ENCODE data around the gene SHMT1.
A peak's percentile ranks its signal among the peaks of the same experiment; 100 is the strongest.
"Not testable (repeated sequence)": the region's sequence is repeated elsewhere in the genome, so short reads cannot be mapped to it uniquely, and the experiment has no call there.

Gene SHMT1

DNA sequence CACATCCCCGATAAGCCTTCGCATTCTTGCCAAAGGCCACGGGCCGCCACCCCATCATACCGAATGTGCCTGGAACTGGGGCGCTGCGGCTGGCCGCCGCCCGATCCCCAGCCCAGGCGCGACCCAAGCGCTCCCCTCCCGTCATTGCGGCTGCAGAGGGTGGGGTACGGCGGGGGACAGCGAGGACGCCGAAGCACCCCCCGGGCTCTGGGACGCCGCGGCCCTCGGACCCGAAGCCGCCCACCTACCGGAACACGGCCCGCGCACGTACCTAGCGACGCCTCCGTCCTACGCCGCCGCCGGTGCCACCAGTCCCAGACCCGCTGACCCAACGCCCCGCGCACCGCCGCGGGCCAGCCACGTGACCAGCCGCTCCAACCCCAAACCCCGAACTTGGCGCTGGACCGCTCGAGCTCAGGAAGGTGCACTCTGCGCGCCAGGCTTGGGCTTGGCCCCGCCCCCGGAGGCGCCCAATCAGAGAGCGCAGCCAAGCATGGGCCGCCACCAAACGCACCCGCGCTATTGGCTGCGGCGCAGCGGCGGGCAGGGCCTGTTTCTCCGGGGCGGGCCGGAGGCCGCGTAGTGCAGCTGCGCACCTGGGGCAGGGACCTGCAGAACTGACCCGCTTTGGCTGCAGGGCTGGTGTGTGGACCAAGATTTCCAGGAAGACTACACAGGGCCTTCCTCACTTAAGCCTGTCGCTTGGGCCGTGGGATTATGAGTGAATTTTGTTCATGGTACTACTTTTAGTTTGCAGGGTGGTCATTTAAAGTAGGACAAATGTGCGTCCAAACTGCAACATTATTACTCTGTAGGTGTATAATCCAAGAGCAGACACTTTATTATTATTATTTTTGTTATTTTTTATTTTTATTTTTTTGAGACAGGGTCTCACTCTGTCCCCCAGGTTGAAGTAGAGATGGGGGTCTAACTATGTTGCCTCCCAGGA, at the start of gene SHMT1:
TSS of gene SHMT1 (minus strand) at position 450 of the 949 bp plus-strand sequence. CDS start 7,569 bp downstream, outside the sequence.
- TF ChIP-seq GATA1 (IDR thresholded peaks at IDR 0.05; ENCODE audit: low read depth, low read length) = no peak
- peak; percentile 78 for TF ChIP-seq POLR2A (IDR thresholded peaks at IDR 0.05; ENCODE audit: low read length)
- DNase-seq = peak; percentile 96

DNA sequence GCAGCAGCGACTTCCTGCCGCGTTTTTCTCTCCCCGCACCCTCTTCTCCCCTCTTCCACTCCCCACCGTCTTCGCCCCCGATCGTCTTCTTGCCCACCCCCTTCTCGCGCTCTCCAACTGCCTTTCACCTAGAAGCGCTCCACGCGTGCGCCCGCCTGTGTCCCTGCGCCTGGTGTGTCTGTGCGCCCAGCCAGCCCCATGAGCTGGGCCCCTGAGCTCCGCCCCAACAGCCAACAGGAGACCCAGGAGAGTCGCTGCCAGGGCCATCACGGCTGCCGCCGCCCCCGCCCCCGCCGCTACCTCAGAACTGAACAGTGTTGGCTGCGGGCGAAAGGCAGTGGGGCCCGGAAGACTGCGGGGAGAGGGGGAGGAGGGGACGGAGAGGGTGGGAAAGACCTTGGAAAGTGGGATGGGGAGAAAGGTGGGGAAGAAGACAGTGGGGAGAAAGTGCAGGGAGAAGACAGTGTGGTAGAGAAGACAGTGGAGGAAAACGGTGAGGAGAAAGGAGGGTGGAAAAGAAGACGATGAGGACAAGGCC, 48.7 kb upstream of the SHMT1 start:
- not testable (repeated sequence) for DNase-seq

DNA sequence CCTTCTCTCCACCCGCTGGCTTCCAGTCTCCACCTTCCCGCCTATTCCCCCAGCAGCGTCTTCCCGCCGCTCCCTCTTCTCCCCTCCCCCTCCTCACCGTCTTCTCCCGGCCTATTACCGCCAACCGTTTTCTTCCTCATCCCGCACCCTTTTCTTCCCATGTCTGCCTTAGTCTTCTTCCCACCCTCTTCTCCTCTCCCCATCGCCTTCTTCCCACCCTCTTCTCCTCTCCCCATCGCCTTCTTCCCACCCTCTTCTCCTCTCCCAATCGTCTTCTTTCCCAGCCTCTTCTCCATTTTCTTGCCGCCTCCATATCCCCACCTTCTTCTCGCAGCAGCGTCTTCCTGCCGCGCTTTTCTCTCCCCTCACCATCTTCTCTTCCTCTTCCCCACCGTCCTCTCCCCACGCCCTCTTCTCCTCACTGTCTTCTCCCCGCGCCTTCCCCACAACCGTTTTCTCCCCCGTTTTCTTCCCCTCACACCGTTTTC, 48.1 kb upstream of the SHMT1 start:
- peak in 1 of 2 experiments; percentile 32 for DNase-seq

DNA sequence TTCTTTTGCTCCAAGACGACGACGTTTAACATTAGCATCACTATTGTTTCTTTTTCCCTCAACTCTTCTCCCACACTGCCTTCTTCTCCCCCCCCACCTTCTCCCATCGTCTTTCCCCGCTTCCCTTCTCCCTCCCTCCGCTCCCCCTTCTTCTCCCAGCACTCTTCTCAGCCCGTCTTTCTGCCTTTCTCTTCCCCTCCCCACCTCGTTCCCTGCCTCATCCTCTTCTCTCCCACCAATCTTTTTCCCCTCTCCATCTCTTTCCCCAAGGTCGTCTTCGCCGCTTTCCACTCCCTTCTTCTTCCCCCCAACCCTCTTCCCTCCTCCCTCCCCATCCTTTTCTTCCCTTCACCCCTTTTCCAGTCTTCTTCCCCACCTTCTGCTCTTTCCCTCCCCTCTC, 47.4 kb upstream of the SHMT1 start:
- DNase-seq = not testable (repeated sequence)

DNA sequence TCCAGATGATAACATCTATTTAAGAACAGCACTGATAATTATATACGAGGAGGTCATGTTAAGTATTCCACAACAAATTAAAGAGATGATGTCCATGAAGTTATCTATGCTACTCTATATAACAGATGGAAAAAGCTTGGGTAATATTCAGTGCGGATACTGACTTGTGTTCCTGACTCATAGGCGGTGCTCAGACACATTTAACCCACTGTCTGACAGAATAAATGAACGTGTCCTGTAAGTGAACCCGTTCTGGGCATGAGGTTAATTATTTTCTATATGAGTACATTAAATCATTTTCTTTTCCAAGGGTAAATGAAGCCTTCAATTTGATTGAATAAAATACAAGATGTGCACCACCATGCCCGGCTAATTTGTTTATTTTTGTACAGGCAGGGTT, 46.0 kb upstream of the SHMT1 start:
- not testable (repeated sequence) for DNase-seq

DNA sequence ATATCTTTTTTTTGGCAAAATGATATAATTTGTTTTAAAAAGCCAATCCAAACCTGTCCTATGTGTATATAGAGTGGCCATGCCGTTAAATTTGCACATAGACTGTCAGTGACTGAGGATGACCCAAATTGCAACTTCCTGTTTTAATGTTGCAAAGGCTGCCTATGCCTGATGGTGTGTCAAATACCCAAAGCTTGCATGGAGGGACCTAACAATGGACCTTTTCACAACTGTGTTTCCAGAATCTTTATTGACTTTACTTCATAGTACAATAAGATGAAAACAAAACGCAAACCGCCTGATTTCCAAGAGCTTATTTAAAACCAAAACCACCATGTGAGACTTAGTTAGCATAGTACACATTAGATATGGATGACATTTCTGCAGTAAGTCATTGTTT, 45.6 kb upstream of the SHMT1 start:
- not testable (repeated sequence) for DNase-seq

DNA sequence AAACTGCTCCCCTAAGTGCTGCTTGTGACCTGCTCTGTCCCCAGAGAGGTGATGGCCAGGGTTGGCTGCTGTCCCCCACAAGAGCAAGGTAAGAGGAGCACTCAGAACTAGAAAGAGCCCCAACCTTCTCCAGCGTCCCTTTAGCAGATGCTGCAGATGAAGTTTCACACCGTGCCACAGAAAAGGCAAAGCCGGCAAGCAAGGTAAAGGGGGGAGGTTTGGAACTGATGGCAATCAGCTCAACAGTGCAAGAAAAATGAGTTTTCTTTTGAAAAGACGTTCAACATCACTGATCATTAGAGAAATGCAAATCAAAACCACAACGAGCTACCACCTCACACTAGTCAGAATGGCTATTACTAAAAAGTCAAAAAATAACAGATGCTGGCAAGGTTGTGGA, 40.3 kb upstream of the SHMT1 start:
- DNase-seq = not testable (repeated sequence)

DNA sequence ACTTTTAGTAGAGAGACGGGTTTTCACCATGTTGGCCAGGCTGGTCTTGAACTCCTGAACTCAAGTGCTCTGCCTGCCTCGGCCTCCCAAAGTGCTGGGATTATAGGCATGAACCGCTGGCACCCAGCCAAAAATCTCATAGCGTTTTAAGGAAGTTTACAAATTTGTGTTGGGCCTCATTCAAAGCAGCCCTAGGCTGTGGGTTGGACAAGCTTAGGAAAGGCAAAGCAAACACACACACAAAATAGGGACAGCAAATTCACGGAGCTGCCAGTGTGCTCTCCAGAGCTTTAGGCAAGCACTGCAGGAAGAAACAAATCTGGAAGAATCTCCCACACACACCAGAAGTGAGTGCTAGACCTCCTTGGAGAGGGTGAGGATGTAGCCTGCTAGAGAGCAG, 39.8 kb upstream of the SHMT1 start:
- DNase-seq = not testable (repeated sequence)

DNA sequence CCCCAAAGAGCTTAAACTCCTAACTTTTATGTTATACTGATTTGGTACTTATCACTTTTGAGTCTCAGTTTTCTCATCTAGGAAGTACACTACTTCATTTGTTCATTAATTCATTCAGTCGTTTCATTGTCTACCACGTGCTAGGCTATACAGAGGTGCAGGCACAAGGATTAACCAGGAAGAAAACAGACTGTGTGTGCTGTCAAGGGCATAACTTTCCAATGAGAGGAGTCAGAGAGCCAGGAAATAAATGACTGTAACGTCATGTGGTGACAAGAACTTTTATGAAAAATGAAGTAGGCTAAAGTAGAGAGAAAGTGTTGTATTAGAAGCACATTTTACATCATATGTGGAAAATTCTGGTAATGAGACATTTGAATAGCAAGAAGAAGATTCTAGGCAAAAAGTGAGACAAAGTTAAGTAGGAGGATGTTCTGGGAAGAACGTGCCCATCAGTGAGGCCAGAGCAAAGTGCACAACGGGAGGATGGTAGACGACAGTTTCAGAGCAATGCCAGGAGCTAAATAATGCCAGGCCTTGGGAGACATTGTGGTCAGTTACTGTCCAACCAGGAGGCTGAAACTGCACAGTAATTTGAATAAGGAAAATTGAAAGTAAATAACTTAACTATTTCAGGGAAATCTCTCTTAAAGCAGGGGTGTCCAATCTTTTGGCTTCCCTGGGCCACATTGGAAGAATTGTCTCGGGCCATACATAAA, 38.7 kb upstream of the SHMT1 start:
- not testable (repeated sequence) for DNase-seq

DNA sequence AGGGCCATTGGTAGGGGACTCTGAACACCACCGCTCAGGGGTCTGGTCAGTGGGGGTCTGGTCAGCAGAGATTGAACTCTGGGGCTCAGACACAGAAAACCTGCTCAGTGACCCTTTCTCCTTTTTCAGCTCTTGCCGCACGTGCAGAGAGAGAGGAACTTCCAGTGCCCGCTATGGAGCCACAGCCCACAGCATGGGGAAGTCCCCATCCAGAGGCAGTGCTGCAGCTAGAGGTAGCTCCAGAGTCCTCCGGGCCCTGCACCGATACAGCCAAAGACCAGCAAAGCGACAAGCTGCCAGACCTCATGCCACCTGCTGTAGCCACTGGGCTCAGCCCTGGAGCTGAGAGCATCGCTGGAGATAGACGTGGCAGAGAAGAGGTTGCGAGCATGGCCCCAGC, 25.4 kb upstream of the SHMT1 start:
- not testable (repeated sequence) for DNase-seq

DNA sequence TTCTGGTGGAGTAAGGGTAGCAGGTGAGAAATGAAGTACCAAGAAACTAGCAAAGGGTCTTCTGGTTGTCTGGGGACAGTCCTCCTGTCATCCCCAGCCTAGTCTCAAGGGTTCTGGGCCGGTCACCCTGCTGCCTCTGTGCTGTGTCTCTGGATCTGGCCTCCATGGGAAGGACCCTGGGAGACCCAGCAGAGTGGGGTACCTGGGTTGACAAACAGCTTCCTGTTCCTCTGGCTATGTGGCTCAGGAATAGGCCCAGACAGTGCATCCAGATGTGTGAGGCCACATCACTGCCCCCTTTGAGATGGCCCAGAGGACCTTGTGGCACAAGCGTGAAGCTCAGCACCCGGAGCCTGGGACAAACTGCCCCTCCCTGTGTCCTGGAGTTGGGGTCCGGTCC, 24.9 kb upstream of the SHMT1 start:
- not testable (repeated sequence) for DNase-seq

DNA sequence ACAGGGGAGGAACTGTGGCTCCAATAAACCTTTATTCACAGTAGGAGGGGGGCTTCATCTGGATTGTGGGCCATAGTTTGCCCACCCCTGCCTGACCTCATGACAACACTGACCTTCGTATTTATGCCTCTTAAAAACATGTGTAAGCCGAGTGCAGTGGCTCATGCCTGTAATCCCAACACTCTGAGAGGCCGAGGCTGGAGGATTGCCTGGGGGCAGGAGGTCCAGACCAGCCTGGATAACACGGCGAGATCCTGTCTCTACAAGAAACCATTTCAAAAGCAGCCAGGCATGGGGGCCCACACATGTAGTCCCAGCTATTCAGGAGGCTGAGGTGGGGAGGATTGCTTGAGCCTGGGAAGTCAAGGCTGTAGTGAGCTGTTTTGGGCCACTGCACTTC, 24.2 kb upstream of the SHMT1 start:
- not testable (repeated sequence) for DNase-seq

DNA sequence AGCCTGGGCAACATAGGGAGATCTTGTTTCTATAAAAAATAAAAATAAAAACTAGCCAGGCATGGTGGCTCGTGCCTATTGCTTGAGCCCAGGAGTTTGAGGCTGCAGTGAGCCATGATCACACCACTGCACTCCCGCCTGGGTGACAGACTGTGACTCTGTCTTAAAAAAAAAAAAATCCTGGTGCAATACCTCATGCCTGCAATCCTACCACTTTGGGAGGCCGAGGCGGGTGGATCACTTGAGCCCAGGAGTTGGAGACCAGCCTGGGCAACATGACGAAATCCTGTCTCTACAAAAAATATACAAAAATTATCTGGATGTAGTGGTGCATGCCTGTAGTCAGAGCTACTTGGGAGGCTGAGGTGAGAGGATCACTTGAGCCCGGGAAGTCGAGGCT, 20.9 kb upstream of the SHMT1 start:
- not testable (repeated sequence) for DNase-seq

DNA sequence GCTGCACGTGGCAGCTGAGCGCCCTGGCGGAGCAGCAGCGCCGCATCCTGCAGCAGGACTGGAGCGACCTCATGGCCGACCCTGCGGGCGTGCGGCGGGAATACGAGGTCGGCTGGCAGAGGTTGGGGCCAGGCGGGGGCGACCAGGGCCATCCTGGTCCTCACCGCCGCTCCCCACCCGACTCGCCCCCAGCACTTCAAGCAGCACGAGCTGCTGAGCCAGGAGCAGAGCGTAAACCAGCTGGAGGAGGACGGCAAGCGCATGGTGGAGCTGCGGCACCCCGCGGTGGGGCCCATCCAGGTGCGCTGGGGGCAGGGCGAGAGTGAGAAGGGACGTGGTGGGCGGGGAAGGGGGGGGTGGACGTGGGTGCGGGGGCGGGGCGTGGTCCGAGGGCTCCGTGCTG, 19.7 kb upstream of the SHMT1 start:
- DNase-seq = not testable (repeated sequence)

DNA sequence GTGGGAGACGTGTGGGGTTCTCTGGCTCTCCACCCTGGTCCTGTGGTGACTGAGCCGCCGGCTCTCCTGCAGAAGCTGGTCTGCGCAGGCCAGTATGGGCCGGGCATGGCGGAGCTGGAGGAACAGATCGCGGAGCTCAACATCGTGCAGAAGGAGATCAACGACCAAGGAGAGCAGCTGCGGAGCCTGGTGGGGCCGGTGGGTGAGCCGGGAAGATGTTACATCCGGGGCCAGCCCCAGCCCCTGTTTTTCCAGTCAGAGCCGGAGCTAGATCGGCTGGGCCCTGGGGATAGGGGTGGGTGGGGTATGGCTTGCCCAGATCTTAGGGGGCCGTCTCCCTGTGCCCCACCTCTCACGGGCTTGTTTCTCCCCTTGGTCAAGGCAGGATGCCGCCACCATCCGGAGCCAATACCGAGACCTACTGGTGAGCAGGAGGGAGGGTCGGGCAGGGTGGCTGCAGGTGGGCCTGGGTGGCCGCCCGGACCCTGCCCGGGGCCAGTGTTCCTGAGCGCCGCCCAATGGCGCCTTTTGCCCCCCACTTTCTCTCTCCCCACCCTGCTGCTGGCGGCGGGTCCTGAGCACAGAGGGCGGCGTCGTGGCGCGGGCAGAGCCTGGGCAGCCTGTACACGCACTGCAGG, 19.2 kb upstream of the SHMT1 start:
- DNase-seq = no peak
- TF ChIP-seq POLR2A (IDR thresholded peaks at IDR 0.05; ENCODE audit: low read length) (no peak), GATA1 (IDR thresholded peaks at IDR 0.05; ENCODE audit: low read depth, low read length) (no peak)

DNA sequence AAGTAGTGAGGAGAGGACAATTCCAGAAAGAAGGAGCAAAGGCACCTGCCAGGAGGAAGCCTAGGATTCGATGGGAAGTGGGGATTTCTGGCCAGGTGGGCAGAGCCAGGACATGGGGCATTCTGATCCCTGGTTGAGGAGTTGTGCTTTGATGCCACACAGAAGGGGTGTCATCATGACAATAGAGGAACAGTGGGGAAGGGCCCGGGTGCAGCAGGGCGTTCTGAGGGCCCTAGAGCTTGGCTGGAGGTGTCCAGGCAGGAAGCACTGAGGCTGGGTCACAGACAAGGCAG, 18.5 kb upstream of the SHMT1 start:
- no peak for DNase-seq
- no peak for TF ChIP-seq POLR2A (IDR thresholded peaks at IDR 0.05; ENCODE audit: low read length)

Data from erythroblast (primary cell).